Loucy (cell line): ENCODE measurements around the gene TMEM200B.

Experiments used
- EZH2phosphoT487 ChIP-seq: fragments of 200-600 bp; IDR thresholded peaks from 2 replicates; pipeline ENCODE4 v1.6.1; 2018; ENCODE audit warnings: antibody characterized with exemption, mild to moderate bottlenecking, moderate library complexity, borderline replicate concordance
- TF ChIP-seq, protein P1 (sequence below): fragments of 200-600 bp; sonication (generic); conservative IDR thresholded peaks from 2 replicates; pipeline ENCODE4 v1.5.1; 2014; ENCODE audit warnings: mild to moderate bottlenecking, antibody characterized with exemption, low read length

DNA sequence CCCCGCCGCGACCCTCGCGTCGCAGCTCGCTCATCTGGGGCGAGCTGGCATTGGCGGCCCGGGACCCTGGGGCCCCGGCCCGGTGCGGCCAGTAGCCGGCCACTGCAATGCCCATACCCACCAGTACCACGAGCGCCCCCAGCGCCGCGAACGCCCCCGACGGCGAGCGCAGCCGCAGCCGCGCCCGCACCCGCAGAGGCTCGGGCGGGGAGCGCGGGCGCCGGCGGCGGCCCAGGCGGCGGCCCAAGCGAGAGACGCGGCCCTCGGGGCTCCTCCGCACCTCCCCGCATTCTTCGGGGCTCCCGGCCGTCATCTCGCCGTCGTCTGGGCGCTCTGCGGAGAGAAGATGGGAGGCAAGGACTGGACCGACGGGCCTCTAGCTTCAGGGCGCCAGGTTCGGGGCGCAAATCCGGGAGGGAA is 2.2 kb downstream of the TMEM200B start:
- TF ChIP-seq, protein P1, sequence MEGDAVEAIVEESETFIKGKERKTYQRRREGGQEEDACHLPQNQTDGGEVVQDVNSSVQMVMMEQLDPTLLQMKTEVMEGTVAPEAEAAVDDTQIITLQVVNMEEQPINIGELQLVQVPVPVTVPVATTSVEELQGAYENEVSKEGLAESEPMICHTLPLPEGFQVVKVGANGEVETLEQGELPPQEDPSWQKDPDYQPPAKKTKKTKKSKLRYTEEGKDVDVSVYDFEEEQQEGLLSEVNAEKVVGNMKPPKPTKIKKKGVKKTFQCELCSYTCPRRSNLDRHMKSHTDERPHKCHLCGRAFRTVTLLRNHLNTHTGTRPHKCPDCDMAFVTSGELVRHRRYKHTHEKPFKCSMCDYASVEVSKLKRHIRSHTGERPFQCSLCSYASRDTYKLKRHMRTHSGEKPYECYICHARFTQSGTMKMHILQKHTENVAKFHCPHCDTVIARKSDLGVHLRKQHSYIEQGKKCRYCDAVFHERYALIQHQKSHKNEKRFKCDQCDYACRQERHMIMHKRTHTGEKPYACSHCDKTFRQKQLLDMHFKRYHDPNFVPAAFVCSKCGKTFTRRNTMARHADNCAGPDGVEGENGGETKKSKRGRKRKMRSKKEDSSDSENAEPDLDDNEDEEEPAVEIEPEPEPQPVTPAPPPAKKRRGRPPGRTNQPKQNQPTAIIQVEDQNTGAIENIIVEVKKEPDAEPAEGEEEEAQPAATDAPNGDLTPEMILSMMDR = no peak
- TF ChIP-seq EZH2phosphoT487 = no peak
